Measurements from ENCODE around the gene ACER2.
"Not testable (repeated sequence)": the region's sequence is repeated elsewhere in the genome, so short reads cannot be mapped to it uniquely, and the experiment has no call there.

Gene ACER2

GRCh38 chr9:19409401-19410194, 789 bp downstream of the ACER2 start:
- peak; percentile 33 for DNase-seq (ENCODE audit: low spot score)

- no peak for DNase-seq (ENCODE audit: low spot score)
Observed at GRCh38 chr9:19410195-19410503, 1.3 kb downstream of the ACER2 start.

- no peak for DNase-seq (ENCODE audit: low spot score)
Observed at GRCh38 chr9:19410594-19410993, 1.8 kb downstream of the ACER2 start.

GRCh38 chr9:19411316-19411715, 2.5 kb downstream of the ACER2 start:
- DNase-seq (ENCODE audit: low spot score): no peak

GRCh38 chr9:19413456-19413855, 4.6 kb downstream of the ACER2 start:
- DNase-seq (ENCODE audit: low spot score): not testable (repeated sequence)

- DNase-seq (ENCODE audit: low spot score): no peak
Observed at GRCh38 chr9:19416143-19416542, 7.3 kb downstream of the ACER2 start.

GRCh38 chr9:19420877-19421276, 12.1 kb downstream of the ACER2 start:
- no peak for DNase-seq (ENCODE audit: low spot score)

GRCh38 chr9:19423163-19423562, 14.4 kb downstream of the ACER2 start:
- no peak for DNase-seq (ENCODE audit: low spot score)

GRCh38 chr9:19424176-19424779, 15.5 kb downstream of the ACER2 start:
- no peak for DNase-seq (ENCODE audit: low spot score)

GRCh38 chr9:19429595-19429994, 20.8 kb downstream of the ACER2 start:
- DNase-seq (ENCODE audit: low spot score): no peak

- DNase-seq (ENCODE audit: low spot score): no peak
Observed at GRCh38 chr9:19430201-19430760, 21.5 kb downstream of the ACER2 start.

GRCh38 chr9:19431361-19432171, 22.8 kb downstream of the ACER2 start:
- DNase-seq (ENCODE audit: low spot score): no peak

GRCh38 chr9:19432473-19432872, 23.7 kb downstream of the ACER2 start:
- no peak for DNase-seq (ENCODE audit: low spot score)

- DNase-seq (ENCODE audit: low spot score): not testable (repeated sequence)
Observed at GRCh38 chr9:19433729-19434128, 24.9 kb downstream of the ACER2 start.

- DNase-seq (ENCODE audit: low spot score): no peak
Observed at GRCh38 chr9:19440376-19440775, 31.6 kb downstream of the ACER2 start.

- no peak for DNase-seq (ENCODE audit: low spot score)
Observed at GRCh38 chr9:19440823-19441580, 32.2 kb downstream of the ACER2 start.

GRCh38 chr9:19441730-19442129, 32.9 kb downstream of the ACER2 start:
- DNase-seq (ENCODE audit: low spot score): no peak

GRCh38 chr9:19442240-19442639, 33.4 kb downstream of the ACER2 start:
- DNase-seq (ENCODE audit: low spot score): no peak

- DNase-seq (ENCODE audit: low spot score): no peak
Observed at GRCh38 chr9:19445452-19445851, 36.6 kb downstream of the ACER2 start.

GRCh38 chr9:19446361-19446861, 37.6 kb downstream of the ACER2 start:
- no peak for DNase-seq (ENCODE audit: low spot score)

GRCh38 chr9:19451240-19452087, 42.7 kb downstream of the ACER2 start:
- DNase-seq (ENCODE audit: low spot score): no peak

All from LoVo (cell line).